Common myeloid progenitor, CD34-positive (primary cell): ENCODE data around the gene SMIM35.

ENCODE experiments used
- CTCF ChIA-PET: fragments of 350-600 bp; sonication (Branson Sonifier 250); formaldehyde crosslinking; loops from one replicate; lab custom pipeline; 2021; ENCODE audit warnings: antibody characterized with exemption; lab: Charles Lee
- POLR2A ChIA-PET: fragments of 350-600 bp; sonication (Branson Sonifier 250); formaldehyde crosslinking; loops from one replicate; lab custom pipeline; 2021; ENCODE audit warnings: antibody characterized with exemption; lab: Charles Lee
- DNase-seq, 3 donors: peaks; one replicate each; pipeline versions ENCODE4 v3.0.0 to v3.0.0-alpha.2; 2013
- H3K27ac ChIP-seq, 2 experiments: 1 replicate in 1 of 2; 2 replicates in 1 of 2; pipeline ENCODE4 v1.7.0; 2013; ENCODE audit warnings: inconsistent platforms in 2 of 2, low read length in 2 of 2, mild to moderate bottlenecking in 2 of 2, low read depth in 1 of 2, moderate library complexity in 1 of 2; ENCODE audit not compliant: severe bottlenecking in 2 of 2, insufficient read depth in 1 of 2, poor library complexity in 1 of 2
- H3K27me3 ChIP-seq, 5 experiments: replicated peaks in 2 of 5; 1 replicate in 3 of 5; 2 replicates in 2 of 5; pipeline versions ENCODE4 v1.6.1 to v1.7.0; 2013; ENCODE audit warnings: low read length in 4 of 5, mild to moderate bottlenecking in 2 of 5, moderate library complexity in 2 of 5, inconsistent platforms in 1 of 5; ENCODE audit not compliant: insufficient read depth in 5 of 5, control insufficient read depth in 4 of 5
- H3K36me3 ChIP-seq, 4 experiments: 1 replicate in 2 of 4; 2 replicates in 2 of 4; pipeline versions ENCODE4 v1.6.1 to v1.7.0; 2013; ENCODE audit warnings: low read length in 3 of 4, control low read depth in 1 of 4, mild to moderate bottlenecking in 1 of 4; ENCODE audit not compliant: control insufficient read depth in 4 of 4, insufficient read depth in 4 of 4
- H3K4me1 ChIP-seq, 4 experiments: 1 replicate in 3 of 4; 2 replicates in 1 of 4; pipeline versions ENCODE4 v1.6.1 to v1.7.1; 2013; ENCODE audit warnings: low read length in 3 of 4, mild to moderate bottlenecking in 3 of 4, control low read depth in 1 of 4, inconsistent platforms in 1 of 4, moderate library complexity in 1 of 4; ENCODE audit not compliant: control insufficient read depth in 4 of 4, insufficient read depth in 4 of 4; ENCODE audit errors: control extremely low read depth in 1 of 4
- H3K4me3 ChIP-seq, 7 experiments: 1 replicate in 4 of 7; 2 replicates in 3 of 7; pipeline versions ENCODE4 v1.5.1 to v1.7.0; 2013; ENCODE audit warnings: mild to moderate bottlenecking in 7 of 7, low read length in 6 of 7, moderate library complexity in 6 of 7, inconsistent platforms in 2 of 7, low read depth in 2 of 7, control low read depth in 1 of 7; ENCODE audit not compliant: insufficient read depth in 4 of 7, control insufficient read depth in 1 of 7; ENCODE audit errors: extremely low read depth in 1 of 7
- H3K9me3 ChIP-seq, 5 experiments: 1 replicate in 4 of 5; 2 replicates in 1 of 5; pipeline versions ENCODE4 v1.6.1 to v1.7.1; 2013; ENCODE audit warnings: low read length in 4 of 5, mild to moderate bottlenecking in 2 of 5, inconsistent platforms in 1 of 5, low read depth in 1 of 5, moderate library complexity in 1 of 5; ENCODE audit not compliant: control insufficient read depth in 4 of 5, insufficient read depth in 2 of 5; ENCODE audit errors: control extremely low read depth in 1 of 5
- WGBS: methylation state at CpG from one replicate; pipeline ENCODE4 v1.1.5; 2013; ENCODE audit not compliant: insufficient coverage; 5-methylcytosine and 5-hydroxymethylcytosine counted together

The SMIM35 gene

GRCh38 chr11:118109231-118109630 lies 22.5 kb upstream of the SMIM35 start:
- CTCF ChIA-PET, result interaction anchor here (1.4 to 1.6 kb wide), 3 partner anchors 10 to 25 kb away, joined by 3 to 5 read pairs (median 3); no protein-coding TSS in a partner anchor
- 100% methylated on average over 2 of the region's 2 CpGs for WGBS

GRCh38 chr11:118108513-118108912 lies 21.8 kb upstream of the SMIM35 start:
- no peak for DNase-seq
- CTCF ChIA-PET, result interaction anchor here (1.1 to 1.6 kb wide), 4 partner anchors 11 to 37 kb away, joined by 3 to 5 read pairs (median 3); no protein-coding TSS in a partner anchor
- POLR2A ChIA-PET, result no interaction called here

More at GRCh38 chr11:118109231-118109630, 22.5 kb upstream of the SMIM35 start:
- Histone ChIP-seq H3K36me3 (no peaks in the 10 kb centered on the region), H3K4me3 (no peak overlapping the region), H3K27ac (no peak overlapping the region), H3K4me1 (peaks cover 0 to under 1% (median under 1%) of the 10 kb centered on the region in 4 experiments), H3K27me3 (no peaks in the 10 kb centered on the region), H3K9me3 (no peaks in the 10 kb centered on the region)
- DNase-seq, result no peak
- POLR2A ChIA-PET, result interaction anchor here (0.6 kb wide), 1 partner anchor 34 kb away, joined by 3 read pairs; no protein-coding TSS in a partner anchor

GRCh38 chr11:118106789-118107335 lies 20.1 kb upstream of the SMIM35 start:
- 83% methylated on average over 2 of the region's 2 CpGs for WGBS
- ChIA-PET CTCF (interaction anchor here (0.6 kb wide), 1 partner anchor 173 kb away, joined by 3 read pairs; no protein-coding TSS in a partner anchor), POLR2A (no interaction called here)
- Histone ChIP-seq H3K9me3 (no peaks in the 10 kb centered on the region), H3K27me3 (no peaks in the 10 kb centered on the region), H3K36me3 (no peaks in the 10 kb centered on the region), H3K4me3 (no peak overlapping the region), H3K27ac (no peak overlapping the region), H3K4me1 (no peaks in the 10 kb centered on the region)
- no peak for DNase-seq

More at GRCh38 chr11:118108513-118108912, 21.8 kb upstream of the SMIM35 start:
- no peak overlapping the region for H3K4me3 ChIP-seq
- no peak overlapping the region for H3K27ac ChIP-seq
- WGBS, result 98% methylated on average over 4 of the region's 5 CpGs
- no peaks in the 10 kb centered on the region for H3K36me3 ChIP-seq
- no peaks in the 10 kb centered on the region for H3K27me3 ChIP-seq
- no peaks in the 10 kb centered on the region for H3K4me1 ChIP-seq
- no peaks in the 10 kb centered on the region for H3K9me3 ChIP-seq

- H3K9me3 ChIP-seq, result no peaks in the 10 kb centered on the region
- POLR2A ChIA-PET, result no interaction called here
- CTCF ChIA-PET, result no interaction called here
These were observed 19.0 kb upstream of the SMIM35 start for GRCh38 chr11:118105657-118106305.

GRCh38 chr11:118104491-118104890 lies 17.7 kb upstream of the SMIM35 start:
- DNase-seq, result no peak
- Histone ChIP-seq H3K9me3 (no peaks in the 10 kb centered on the region), H3K4me3 (no peak overlapping the region), H3K27ac (no peak overlapping the region), H3K36me3 (no peaks in the 10 kb centered on the region), H3K27me3 (no peaks in the 10 kb centered on the region), H3K4me1 (no peaks in the 10 kb centered on the region)
- WGBS, result 95% methylated on average over 6 of the region's 6 CpGs
- POLR2A ChIA-PET, result no interaction called here
- CTCF ChIA-PET, result no interaction called here

More at GRCh38 chr11:118105657-118106305, 19.0 kb upstream of the SMIM35 start:
- H3K27ac ChIP-seq, result no peak overlapping the region
- H3K27me3 ChIP-seq, result no peaks in the 10 kb centered on the region
- 94% methylated on average over 4 of the region's 4 CpGs for WGBS
- H3K36me3 ChIP-seq, result no peaks in the 10 kb centered on the region
- no peaks in the 10 kb centered on the region for H3K4me1 ChIP-seq
- H3K4me3 ChIP-seq, result no peak overlapping the region
- DNase-seq, result no peak

GRCh38 chr11:118102721-118103261 lies 16.0 kb upstream of the SMIM35 start:
- H3K27ac ChIP-seq, result no peak overlapping the region
- H3K4me3 ChIP-seq, result no peak overlapping the region
- POLR2A ChIA-PET, result no interaction called here
- DNase-seq, result no peak
- H3K27me3 ChIP-seq, result no peaks in the 10 kb centered on the region
- CTCF ChIA-PET, result interaction anchor here (0.7 kb wide), 1 partner anchor 61 kb away, joined by 3 read pairs; no protein-coding TSS in a partner anchor
- H3K4me1 ChIP-seq, result no peaks in the 10 kb centered on the region
- no peaks in the 10 kb centered on the region for H3K36me3 ChIP-seq
- 93% methylated on average over 13 of the region's 13 CpGs for WGBS
- no peaks in the 10 kb centered on the region for H3K9me3 ChIP-seq
